HG03039 (cell line): ENCODE measurements around the gene POMGNT1.

ENCODE experiments used
- ATAC-seq: cut with Tn5 transposase; IDR thresholded peaks from one replicate; pipeline ENCODE4 v1.9.1; 2021; ENCODE audit warnings: mild to moderate bottlenecking, moderate library complexity; ENCODE audit not compliant: unreplicated experiment

The POMGNT1 gene

GRCh38 chr1:46158312-46159281, 39.6 kb downstream of the POMGNT1 start:
- ATAC-seq: no peak

GRCh38 chr1:46157916-46158311, 40.3 kb downstream of the POMGNT1 start:
- ATAC-seq: no peak

DNA sequence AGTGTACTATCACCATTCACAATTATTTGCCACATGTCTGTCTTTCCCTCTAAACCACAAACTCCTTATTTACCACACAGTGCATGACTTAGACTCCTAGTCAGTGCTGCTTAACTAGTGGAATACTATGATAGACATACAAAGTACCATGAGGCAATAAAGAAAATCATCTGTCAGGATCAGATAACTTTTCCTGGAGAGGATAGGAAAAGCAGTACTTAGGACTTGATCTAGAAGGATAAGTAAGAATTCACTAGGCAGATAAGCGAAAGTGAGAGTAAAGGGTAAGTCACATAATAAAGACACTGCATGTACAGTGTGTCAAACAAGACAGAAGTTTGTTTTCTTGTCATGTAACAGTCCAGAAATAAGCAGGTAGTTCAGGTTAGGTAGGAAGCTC, 44.5 kb downstream of the POMGNT1 start:
- no peak for ATAC-seq

DNA sequence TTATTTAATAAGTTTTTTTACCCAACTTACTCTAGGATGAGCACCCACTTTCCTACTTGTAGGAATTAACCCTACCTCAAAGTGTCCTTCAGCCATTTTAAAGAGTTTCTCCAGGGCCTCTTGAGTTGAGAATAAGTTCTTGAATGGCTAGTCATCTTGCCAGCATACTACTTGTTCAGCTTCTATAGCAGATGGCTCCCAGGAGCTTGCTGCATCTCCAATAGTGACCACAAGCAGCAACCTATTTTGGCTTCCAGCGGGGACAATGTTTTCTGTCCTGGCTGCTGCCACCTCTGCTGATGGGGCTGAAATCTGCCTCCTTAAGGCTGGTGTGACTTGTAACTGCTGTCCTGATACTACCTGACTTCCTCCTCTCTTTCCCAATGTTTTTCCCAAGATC, 45.0 kb downstream of the POMGNT1 start:
- ATAC-seq: no peak

DNA sequence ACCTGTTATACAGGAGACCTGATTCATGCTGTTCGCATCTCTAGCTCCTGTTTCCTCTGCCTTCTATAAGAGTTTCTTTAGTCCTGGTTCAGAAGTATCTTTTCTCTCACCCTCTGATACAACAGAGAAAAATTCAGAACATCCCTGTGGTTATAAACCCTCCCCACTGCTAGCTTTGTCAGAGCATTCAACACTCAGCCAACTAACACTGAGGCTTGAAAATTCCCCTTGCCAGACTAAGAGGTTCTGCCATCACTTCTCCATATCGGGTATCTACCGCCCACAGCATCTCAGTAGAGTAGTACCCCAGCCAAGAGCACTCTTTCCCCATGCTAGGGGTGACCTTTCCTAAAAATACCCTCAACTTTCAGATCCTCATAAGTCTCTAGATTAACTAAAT, 46.2 kb downstream of the POMGNT1 start:
- ATAC-seq: no peak

- no peak for ATAC-seq
Measured at GRCh38 chr1:46150085-46150484, 48.1 kb downstream of the POMGNT1 start.

DNA sequence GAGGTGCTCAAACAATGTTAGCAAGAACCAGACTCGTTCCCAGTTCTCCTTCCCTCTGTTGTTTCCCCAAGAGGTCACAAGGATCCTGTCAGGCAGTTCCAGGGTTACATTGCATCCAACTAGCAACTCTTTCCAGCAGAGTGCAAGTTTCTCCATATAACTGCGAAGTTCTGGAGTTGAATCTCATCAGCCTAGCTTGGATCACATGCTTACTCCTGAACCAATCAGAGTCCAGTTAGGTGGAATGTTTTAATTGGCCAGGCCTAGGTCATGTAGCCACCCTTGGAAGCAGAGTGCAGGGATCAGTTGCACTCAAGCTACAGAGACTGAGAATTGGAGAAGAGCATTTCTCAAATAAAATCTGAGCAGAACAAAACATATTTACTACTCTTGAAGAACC, 49.9 kb downstream of the POMGNT1 start:
- no peak for ATAC-seq
